GM04504 (cell line): Measurements from ENCODE around the gene UBE3A.
A peak's percentile ranks its signal among the peaks of the same experiment; 100 is the strongest.
"Not testable (repeated sequence)": the region's sequence is repeated elsewhere in the genome, so short reads cannot be mapped to it uniquely, and the experiment has no call there.

ENCODE experiments used
- DNase-seq: peaks from one replicate; pipeline ENCODE4 v3.0.0-alpha.2; 2012; ENCODE audit warnings: low read depth

The UBE3A gene

DNA sequence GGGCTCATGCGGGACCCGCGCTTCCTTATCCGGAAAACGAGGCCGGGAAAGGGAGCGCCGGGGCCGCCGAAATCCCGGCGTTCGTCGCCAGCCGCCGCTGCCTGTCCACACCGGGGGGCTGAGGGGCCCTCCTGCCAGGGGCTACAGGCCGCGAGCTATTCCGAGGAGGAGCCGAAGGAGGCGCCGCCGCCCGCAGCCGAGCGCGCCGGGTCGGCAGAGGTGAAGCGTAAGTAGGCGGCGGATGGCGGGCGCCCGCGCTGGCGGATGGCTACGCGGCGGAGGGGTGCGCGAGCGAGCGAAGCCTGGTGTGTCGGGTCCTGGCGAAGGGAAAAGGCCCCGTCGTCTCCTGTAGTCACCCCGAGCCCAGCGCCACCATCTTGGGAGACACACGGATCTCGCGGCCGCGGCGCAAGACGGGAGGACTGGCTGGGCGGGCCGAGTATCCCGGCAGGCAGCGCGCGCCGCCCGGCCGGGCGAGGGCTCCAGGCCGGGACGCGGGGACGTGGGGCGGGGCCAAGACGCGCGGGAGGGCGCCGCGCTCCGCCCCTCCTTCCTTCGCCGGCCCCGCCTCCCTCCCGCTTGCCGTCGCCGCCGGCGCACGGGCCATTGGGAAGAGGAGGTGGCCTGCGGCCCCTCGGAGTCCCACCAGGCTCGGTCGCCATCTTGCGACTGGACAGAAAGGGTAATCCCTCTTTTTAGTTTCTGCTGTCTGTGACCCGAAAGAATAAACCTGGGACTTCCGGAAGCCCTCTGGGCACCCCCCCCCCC is at the start of gene UBE3A:
TSS of gene UBE3A (minus strand) at position 424 of the 768 bp plus-strand sequence. CDS start 29,917 bp downstream, outside the sequence.
- peak; percentile 87 for DNase-seq

DNA sequence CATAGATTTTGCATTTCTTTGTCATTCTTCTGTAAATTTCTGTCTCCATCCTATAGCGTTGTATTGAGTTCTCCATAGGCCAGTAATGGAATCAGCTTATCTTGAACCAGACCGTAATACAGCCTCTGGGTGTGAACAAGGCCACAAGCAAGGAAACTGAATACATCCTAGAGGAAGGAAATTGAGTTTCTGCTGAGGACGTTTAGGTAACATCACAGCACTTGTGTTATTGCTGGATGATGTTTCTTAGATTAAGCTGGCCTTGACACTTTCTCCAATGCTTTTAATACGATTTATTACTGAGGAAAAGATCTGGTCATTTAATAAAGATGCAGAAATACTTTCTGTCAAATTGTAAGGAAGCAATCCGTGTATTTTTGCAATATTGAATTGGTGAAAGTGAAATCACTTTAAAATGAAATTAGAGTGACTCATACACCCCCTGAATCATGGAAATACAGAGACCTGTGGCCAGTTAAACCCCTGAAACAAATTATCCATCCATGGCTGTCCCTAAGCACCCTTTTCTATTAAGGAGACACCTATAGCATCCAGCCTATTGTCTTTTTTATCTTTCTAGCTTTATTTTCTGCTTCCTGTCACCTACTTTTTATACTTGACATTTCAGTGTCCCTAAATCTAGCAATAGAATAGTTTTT is 48.5 kb upstream of the UBE3A start:
- DNase-seq = no peak

DNA sequence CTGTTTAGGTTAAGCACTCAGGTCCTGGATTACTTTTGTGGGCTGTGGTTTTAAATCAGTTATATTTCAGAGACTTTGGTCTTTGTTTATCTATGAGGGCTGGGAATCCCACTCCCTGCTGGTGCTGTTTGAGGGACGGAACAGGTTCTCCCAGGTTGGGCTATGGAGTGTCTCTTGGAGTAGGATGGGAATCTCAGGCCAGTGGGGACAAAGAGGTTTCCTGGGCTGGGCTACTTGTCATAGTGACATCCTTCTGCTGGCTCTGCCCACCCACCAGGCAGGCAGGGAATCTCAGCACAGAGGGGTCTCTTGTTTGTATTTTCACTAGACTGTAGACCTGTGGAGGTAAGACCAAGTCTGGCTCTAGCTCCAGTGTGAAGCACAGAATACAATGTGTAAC is 47.2 kb upstream of the UBE3A start:
- DNase-seq = no peak

DNA sequence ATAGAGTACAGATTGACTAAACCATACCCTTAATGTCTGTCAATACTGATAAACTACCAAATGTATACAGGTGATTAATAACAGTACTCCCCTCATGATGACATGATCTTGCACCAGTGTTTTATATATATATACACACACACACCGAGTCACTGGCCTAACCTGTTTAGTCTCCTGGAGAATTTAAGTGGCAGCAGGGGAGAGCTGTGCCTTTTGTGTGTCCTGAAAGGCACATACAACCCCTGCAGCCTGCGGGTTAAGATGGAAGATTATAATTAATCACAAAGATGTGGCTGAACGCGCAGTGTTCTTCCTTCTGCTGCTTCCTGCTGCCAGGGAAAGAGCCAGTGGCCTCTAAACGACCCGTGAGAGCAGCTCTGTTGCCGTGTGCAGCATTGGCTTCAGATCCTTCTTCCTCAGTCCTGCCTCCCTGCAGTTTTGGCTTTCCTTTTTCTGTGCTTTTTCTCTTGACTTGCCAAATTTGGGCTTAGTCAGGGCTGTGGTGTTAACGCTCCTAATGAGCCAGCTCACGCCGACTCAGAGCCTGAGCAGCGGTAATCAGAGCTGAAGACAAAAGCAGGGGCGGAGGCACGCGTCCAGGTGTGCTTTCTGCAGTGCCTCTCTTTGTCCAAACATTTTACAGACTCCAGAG is 42.5 kb upstream of the UBE3A start:
- DNase-seq = no peak

- DNase-seq = no peak
Observed at GRCh38 chr15:25478313-25478712, 39.5 kb upstream of the UBE3A start.

GRCh38 chr15:25477816-25478215 is 39.0 kb upstream of the UBE3A start:
- DNase-seq = no peak

DNA sequence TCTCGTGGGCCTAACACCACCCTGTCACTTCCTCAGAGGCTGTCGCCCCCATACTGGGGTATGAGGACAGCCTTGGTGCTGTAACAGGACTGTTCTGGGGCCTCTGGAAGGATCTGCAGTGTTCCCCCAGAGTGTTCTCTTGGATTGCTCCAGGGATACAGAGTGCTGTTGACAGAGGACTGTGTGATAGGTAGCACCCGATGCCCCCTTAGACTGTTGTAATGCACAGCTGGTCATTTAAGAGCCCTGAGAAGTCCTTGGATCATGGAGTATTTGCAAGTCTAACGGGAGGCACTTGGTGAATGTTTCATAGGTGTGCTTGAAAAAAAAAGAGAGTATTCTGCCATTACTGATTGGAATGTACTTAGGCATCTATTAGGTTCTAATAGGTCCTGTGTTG is 35.4 kb upstream of the UBE3A start:
- DNase-seq = no peak

DNA sequence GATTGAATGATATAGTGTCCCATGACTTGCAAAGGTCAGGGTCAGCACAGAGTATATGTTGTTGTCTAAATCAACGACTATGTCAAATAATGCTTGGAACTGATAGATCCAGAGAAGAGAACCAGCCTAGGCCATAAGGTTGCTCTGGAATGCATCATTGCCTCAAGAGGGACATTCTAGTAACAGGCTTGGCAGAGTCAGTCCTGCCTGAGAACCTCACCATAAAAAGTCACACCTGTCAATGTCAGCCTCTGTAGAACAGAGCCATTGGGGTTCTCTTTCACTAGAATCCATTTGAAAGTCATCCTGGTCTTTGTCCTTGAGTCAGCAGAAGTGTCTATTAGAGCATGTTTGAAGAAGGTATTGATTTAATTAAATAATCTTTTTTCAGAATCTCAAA is 31.4 kb upstream of the UBE3A start:
- no peak for DNase-seq

DNA sequence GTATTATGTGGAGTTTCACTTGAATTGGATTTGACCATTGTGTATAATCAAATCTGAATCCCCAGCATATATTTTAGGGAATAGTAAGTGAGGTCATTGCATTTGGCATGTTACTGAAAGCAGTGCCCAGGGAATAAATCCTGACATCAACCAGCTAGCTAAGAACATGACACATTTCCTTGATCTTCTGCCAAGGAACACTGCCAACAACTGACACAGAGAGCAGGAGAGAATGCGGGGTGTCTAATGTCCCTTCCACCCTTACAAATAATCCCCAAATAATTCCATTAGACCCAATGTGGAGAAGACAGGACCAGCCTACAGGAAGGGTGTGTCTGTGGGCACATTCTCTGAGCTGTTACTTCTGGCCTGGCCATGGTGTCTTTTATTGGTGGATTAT is 30.6 kb upstream of the UBE3A start:
- no peak for DNase-seq

GRCh38 chr15:25468611-25469010 is 29.8 kb upstream of the UBE3A start:
- no peak for DNase-seq

GRCh38 chr15:25465835-25466234 is 27.0 kb upstream of the UBE3A start:
- DNase-seq = no peak

- DNase-seq = no peak
Observed at GRCh38 chr15:25464784-25465183, 26.0 kb upstream of the UBE3A start.

DNA sequence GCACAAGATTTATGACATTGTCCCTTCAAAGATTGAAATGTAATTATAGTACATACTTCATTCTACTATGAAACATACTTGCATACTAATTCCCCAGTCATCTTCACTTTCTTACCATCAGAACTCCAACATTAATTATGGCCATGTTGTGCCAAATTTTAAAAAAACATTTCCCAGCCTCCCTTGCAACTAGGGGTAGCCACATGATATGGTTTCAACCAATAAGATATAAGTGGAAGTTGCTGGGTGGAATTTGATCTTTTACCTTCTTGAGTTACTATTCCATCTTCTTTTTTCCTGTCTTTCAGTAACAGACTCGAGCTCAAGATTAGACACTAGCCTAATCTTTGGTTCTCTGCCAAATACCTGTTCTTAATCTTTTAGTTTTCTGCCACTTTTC is 25.6 kb upstream of the UBE3A start:
- no peak for DNase-seq

GRCh38 chr15:25456196-25456595 is 17.4 kb upstream of the UBE3A start:
- DNase-seq = no peak

GRCh38 chr15:25455226-25455625 is 16.4 kb upstream of the UBE3A start:
- no peak for DNase-seq

GRCh38 chr15:25454771-25455170 is 15.9 kb upstream of the UBE3A start:
- no peak for DNase-seq

GRCh38 chr15:25453246-25453645 is 14.4 kb upstream of the UBE3A start:
- not testable (repeated sequence) for DNase-seq

GRCh38 chr15:25451501-25451900 is 12.7 kb upstream of the UBE3A start:
- DNase-seq = no peak

DNA sequence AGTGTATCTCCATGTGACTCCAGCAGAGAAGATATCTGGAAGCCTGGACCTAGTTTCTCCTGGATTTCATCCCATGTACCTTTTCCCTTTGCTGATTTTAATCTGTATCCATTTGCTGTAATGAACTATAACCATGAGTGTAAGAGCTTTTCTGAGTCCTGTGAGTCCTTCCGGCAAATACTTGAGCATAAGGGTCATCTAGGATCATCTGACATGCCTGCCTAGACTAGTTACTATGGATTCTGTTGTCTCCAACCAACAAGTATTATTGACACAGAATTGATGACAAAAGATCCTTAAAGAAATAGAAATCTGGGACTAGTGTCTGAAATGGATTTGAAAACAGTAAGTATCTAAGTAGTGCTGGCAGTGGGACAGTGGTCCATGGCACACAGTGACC is 11.3 kb upstream of the UBE3A start:
- no peak for DNase-seq

- DNase-seq = no peak
Observed at GRCh38 chr15:25446076-25446475, 7.3 kb upstream of the UBE3A start.

GRCh38 chr15:25445412-25445811 is 6.6 kb upstream of the UBE3A start:
- no peak for DNase-seq

- no peak for DNase-seq
Observed at GRCh38 chr15:25441111-25441510, 2.3 kb upstream of the UBE3A start.

GRCh38 chr15:25439369-25439836 is 579 bp upstream of the UBE3A start:
- DNase-seq = no peak
